Peyer's patch (tissue), 4 donors: ENCODE data around the gene DGKA.

Experiments
- CTCF ChIP-seq, 6 experiments: fragments of 450-650 bp in 4 of 6; fragments of 200-600 bp in 2 of 6; sonication (generic) in 1 of 6; IDR thresholded peaks; one replicate each; pipeline ENCODE4 v1.5.1; 2017 to 2019; ENCODE audit warnings: antibody characterized with exemption in 6 of 6, mild to moderate bottlenecking in 3 of 6, moderate library complexity in 1 of 6
- POLR2A ChIP-seq, 2 donors: fragments of 450-650 bp; IDR thresholded peaks; one replicate each; pipeline ENCODE4 v1.5.1; 2017; ENCODE audit warnings: antibody characterized with exemption in 2 of 2, mild to moderate bottlenecking in 2 of 2, moderate library complexity in 2 of 2

- TF ChIP-seq POLR2A (IDR thresholded peaks at IDR 0.05) (no peak), CTCF (IDR thresholded peaks at IDR 0.05) (no peak)
These were observed 4.9 kb upstream of the DGKA start for GRCh38 chr12:55925870-55926737.
